Effector memory CD4-positive, alpha-beta T cell (primary cell): ENCODE data around the gene KRTAP21-3.

ENCODE experiments used
- DNase-seq, 3 donors: peaks; one replicate each; pipeline ENCODE4 v3.0.0-alpha.2; 2020
- H3K27ac ChIP-seq: 2 replicates; pipeline ENCODE4 v1.7.0; 2013; ENCODE audit warnings: mild to moderate bottlenecking, low read length, moderate library complexity; ENCODE audit not compliant: insufficient read depth, poor library complexity, severe bottlenecking
- H3K27me3 ChIP-seq: replicated peaks from 2 replicates; pipeline ENCODE4 v1.7.0; 2013; ENCODE audit warnings: mild to moderate bottlenecking, low read length; ENCODE audit not compliant: insufficient read depth, control insufficient read depth, poor library complexity, severe bottlenecking
- H3K36me3 ChIP-seq: 2 replicates; pipeline ENCODE4 v1.7.0; 2013; ENCODE audit warnings: mild to moderate bottlenecking, low read length, moderate library complexity; ENCODE audit not compliant: control insufficient read depth, insufficient read depth
- H3K4me1 ChIP-seq: 2 replicates; pipeline ENCODE4 v1.7.0; 2013; ENCODE audit warnings: low read length, mild to moderate bottlenecking; ENCODE audit not compliant: control insufficient read depth, insufficient read depth, poor library complexity, severe bottlenecking
- H3K4me3 ChIP-seq: 2 replicates; pipeline ENCODE4 v1.7.0; 2013; ENCODE audit warnings: low read length, low read depth, mild to moderate bottlenecking; ENCODE audit not compliant: insufficient read depth, poor library complexity, severe bottlenecking
- H3K9me3 ChIP-seq: 2 replicates; pipeline ENCODE4 v1.7.0; 2013; ENCODE audit warnings: mild to moderate bottlenecking, low read length, moderate library complexity; ENCODE audit not compliant: control insufficient read depth

The KRTAP21-3 gene

DNA sequence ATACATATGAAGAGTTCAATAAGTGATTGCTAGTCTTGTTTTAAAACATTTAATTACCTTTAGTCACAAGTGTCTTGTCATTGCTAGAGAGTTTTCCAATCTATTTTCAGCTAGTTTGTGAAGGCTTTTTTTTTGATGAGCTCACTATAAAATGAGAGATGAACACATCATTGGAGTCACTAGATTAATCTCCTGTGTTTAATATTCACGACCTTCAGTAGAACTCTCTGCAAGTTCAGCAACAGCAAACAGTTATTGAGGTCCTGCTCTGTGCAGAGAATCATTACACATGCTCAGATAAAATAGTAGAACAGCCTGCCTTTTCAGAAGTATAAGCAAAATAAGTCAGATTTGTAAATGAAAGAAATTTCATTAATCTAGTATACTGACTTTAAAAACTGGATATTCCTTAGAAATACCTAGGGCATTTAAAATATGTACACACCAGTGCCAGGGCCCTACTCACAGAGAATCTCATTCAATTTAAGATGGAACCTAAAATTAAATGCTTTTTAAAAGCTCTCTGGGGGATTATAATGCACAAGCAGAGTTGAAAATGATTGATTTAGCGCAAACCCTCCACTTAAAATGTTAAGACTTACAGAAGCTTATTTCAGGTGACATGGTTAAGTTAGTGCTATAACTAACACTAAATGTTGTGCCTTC, 45.5 kb downstream of the KRTAP21-3 start:
- Histone ChIP-seq H3K4me1 (no peaks in the 10 kb centered on the region), H3K4me3 (no peak overlapping the region), H3K27ac (no peak overlapping the region), H3K27me3 (no peaks in the 10 kb centered on the region), H3K36me3 (no peaks in the 10 kb centered on the region), H3K9me3 (no peaks in the 10 kb centered on the region)
- DNase-seq: no peak

DNA sequence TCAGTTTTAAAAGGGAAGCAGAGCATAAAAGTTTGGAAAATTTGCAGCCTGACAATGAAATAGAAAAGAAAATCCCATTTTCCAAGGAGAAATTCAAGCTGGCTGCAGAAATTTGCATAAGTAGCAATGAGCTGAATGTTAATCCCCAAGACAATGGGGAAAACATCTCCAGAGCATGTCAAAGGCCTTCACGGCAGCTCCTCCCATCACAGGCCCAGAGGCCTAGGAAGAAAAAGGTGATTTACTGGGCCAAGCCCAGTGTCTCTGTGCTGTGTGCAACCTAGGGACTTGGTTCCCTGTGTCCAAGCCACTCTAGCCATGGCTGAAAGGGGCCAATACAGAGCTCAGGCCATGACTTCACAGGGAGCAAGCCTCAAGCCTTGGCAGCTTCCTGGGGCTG, 49.8 kb downstream of the KRTAP21-3 start:
- no peak for DNase-seq
- Histone ChIP-seq H3K9me3 (no peaks in the 10 kb centered on the region), H3K27ac (no peak overlapping the region), H3K4me3 (no peak overlapping the region), H3K27me3 (no peaks in the 10 kb centered on the region), H3K4me1 (no peaks in the 10 kb centered on the region), H3K36me3 (no peaks in the 10 kb centered on the region)
